HepG2 (cell line): ENCODE data around the gene VSIG2. TPM values are rescaled to one million over a fixed set of nuclear protein-coding genes. Genes with fewer than 3 reads are reported as not detected.

ENCODE experiments used
- ATAC-seq: fragments of 200-7000 bp; cut with Tn5 transposase; 3 replicates; pipeline ENCODE4 v1.9.1; 2020; ENCODE audit warnings: mild to moderate bottlenecking, moderate library complexity
- BruUV-seq: library from RNA; stranded (reverse); fragments of 400-500 nt; replicated peaks from 2 replicates; lab custom pipeline; 2021; lab: Mats Ljungman, UMichigan
- CTCF ChIA-PET: fragments of 300-600 bp; formaldehyde crosslinking; extraction: SDS; loops from one replicate; lab custom pipeline; 2021; ENCODE audit warnings: low total read pairs, inconsistent platforms, low intra/inter-chr PET ratio; lab: Yijun Ruan, JAX
- POLR2A ChIA-PET: fragments of 350-600 bp; sonication (Branson Sonifier 250); formaldehyde crosslinking; loops from one replicate; lab custom pipeline; 2020; ENCODE audit warnings: antibody characterized with exemption, inconsistent platforms; lab: Yijun Ruan, JAX
- DNase-seq: peaks from one replicate; pipeline ENCODE4 v3.0.0-alpha.2; 2015; ENCODE audit warnings: low spot score
- FAIRE-seq: peaks from 3 replicates; lab custom pipeline; 2011; peaks lifted over from hg19 to GRCh38; lab: Jason Lieb, UNC
- H2AFZ ChIP-seq: one replicate; pipeline ENCODE4 v1.6.1; 2011; ENCODE audit warnings: low read length, inconsistent platforms
- H3K27ac ChIP-seq: fragments of 300-600 bp; 3 replicates; pipeline ENCODE4 v1.8.0; 2011; ENCODE audit warnings: mixed run types, mild to moderate bottlenecking, mixed read lengths, low read length, inconsistent platforms; ENCODE audit not compliant: insufficient read depth; ENCODE audit errors: extremely low read length
- H3K27me3 ChIP-seq, 2 experiments: fragments of 200-600 bp in 1 of 2; 2 replicates in 1 of 2; 3 replicates in 1 of 2; pipeline versions ENCODE4 v1.6.0 to v1.8.0; 2011; ENCODE audit warnings: low read length in 2 of 2, mild to moderate bottlenecking in 2 of 2, moderate library complexity in 2 of 2, inconsistent platforms in 1 of 2; ENCODE audit not compliant: insufficient read depth in 2 of 2, control insufficient read depth in 1 of 2
- H3K36me3 ChIP-seq, 2 experiments: fragments of 200-600 bp in 1 of 2; replicated peaks in 1 of 2; 2 replicates in 1 of 2; 3 replicates in 1 of 2; pipeline versions ENCODE4 v1.5.1 to v1.8.0; 2011; ENCODE audit warnings: low read length in 2 of 2, inconsistent platforms in 1 of 2; ENCODE audit not compliant: insufficient read depth in 2 of 2, control insufficient read depth in 1 of 2
- H3K4me1 ChIP-seq: 2 replicates; pipeline ENCODE4 v1.5.1; 2012; ENCODE audit warnings: low read length, inconsistent platforms; ENCODE audit not compliant: insufficient read depth
- H3K4me2 ChIP-seq: 2 replicates; pipeline ENCODE4 v1.6.0; 2011; ENCODE audit warnings: low read depth, low read length, inconsistent platforms
- H3K4me3 ChIP-seq, 3 experiments: fragments of 200-600 bp in 1 of 3; sonication (generic), shearing (Covaris generic) in 1 of 3; replicated peaks in 1 of 3; 2 replicates each; pipeline ENCODE4 v1.5.1; 2011 to 2016; ENCODE audit warnings: low read length in 3 of 3, inconsistent platforms in 2 of 3, low read depth in 2 of 3, mild to moderate bottlenecking in 2 of 3, control low read depth in 1 of 3, mixed read lengths in 1 of 3; ENCODE audit not compliant: insufficient read depth in 1 of 3
- H3K79me2 ChIP-seq: one replicate; pipeline ENCODE4 v1.6.1; 2011; ENCODE audit warnings: low read length, inconsistent platforms; ENCODE audit not compliant: insufficient read depth
- H3K9ac ChIP-seq: 2 replicates; pipeline ENCODE4 v1.6.0; 2011; ENCODE audit warnings: mild to moderate bottlenecking, low read depth, low read length, inconsistent platforms; ENCODE audit not compliant: insufficient read depth
- H3K9me3 ChIP-seq: 2 replicates; pipeline ENCODE4 v1.5.1; 2012; ENCODE audit warnings: mild to moderate bottlenecking, low read length
- H4K20me1 ChIP-seq: 2 replicates; pipeline ENCODE4 v1.6.0; 2011; ENCODE audit warnings: inconsistent platforms, mild to moderate bottlenecking, low read length, moderate library complexity; ENCODE audit not compliant: insufficient read depth
- ESRRA ChIP-seq: sonication (generic); formaldehyde crosslinking; IDR thresholded peaks from 2 replicates; pipeline ENCODE4 v1.5.1; 2020; ENCODE audit warnings: mild to moderate bottlenecking, low read depth, missing genetic modification reagents
- RFXANK ChIP-seq: IDR thresholded peaks from 2 replicates; pipeline ENCODE4 v1.6.1; 2016
- SAP130 ChIP-seq: IDR thresholded peaks from 2 replicates; pipeline ENCODE4 v1.6.1; 2016; ENCODE audit warnings: low read depth
- ZFX ChIP-seq: sonication (generic); formaldehyde crosslinking; IDR thresholded peaks from 2 replicates; pipeline ENCODE4 v1.4.0; 2020; ENCODE audit warnings: mild to moderate bottlenecking, low read depth, missing genetic modification reagents, moderate library complexity
- ZNF652 ChIP-seq: IDR thresholded peaks from 2 replicates; pipeline ENCODE4 v1.6.1; 2016; ENCODE audit warnings: low read depth, borderline replicate concordance
- ZNF724P ChIP-seq: sonication (generic); formaldehyde crosslinking; IDR thresholded peaks from 2 replicates; pipeline ENCODE4 v1.8.0; 2022; ENCODE audit warnings: missing genetic modification reagents, borderline replicate concordance
- WGBS: methylation state at CpG from one replicate; pipeline ENCODE4 v1.1.6; 2017; ENCODE audit warnings: low lambda C conversion rate; 5-methylcytosine and 5-hydroxymethylcytosine counted together
- in situ Hi-C: cut with HindIII; loops from 2 replicates; pipeline ENCODE4 v1.10.0; 2017; ENCODE audit warnings: low pct_unique_long_range_greater_than_20kb; ENCODE audit not compliant: extremely low pct_ligation_motif_present
- intact Hi-C: fragments of 100-400 bp; cut with micrococcal nuclease; formaldehyde crosslinking; loops from one replicate; pipeline ENCODE4 v1.10.0; 2022; ENCODE audit not compliant: unreplicated experiment
- polyA plus RNA-seq, 8 experiments: library from polyadenylated mRNA; depleted of rRNA in 3 of 8; stranded (reverse) in 7 of 8; unstranded in 1 of 8; fragments of >200 nt; fragmentation: Illumina TruSeq in 4 of 8; extraction: Trizol in 4 of 8; gene quantifications; 2 replicates each; pipeline versions ENCODE4 v1.2.1 to v1.2.3, GENCODE V29; 2011 to 2016; ENCODE audit warnings: low read depth in 4 of 8, missing spikeins in 1 of 8, mixed read lengths in 1 of 8; ENCODE audit not compliant: insufficient read depth in 1 of 8
- total RNA-seq, 5 experiments: library from RNA; depleted of rRNA; stranded (reverse); fragments of >200 nt; fragmentation: Illumina TruSeq; extraction: Trizol; gene quantifications; 2 replicates each; pipeline ENCODE4 v1.2.3, GENCODE V29; 2016; ENCODE audit warnings: low read depth in 1 of 5

Gene VSIG2
- total and polyA plus RNA-seq, 2 of the 13 experiments (the other 11 are each of a cell fraction or from before 2014, with no cell fraction given): 0.80 to 2.7 TPM

DNA sequence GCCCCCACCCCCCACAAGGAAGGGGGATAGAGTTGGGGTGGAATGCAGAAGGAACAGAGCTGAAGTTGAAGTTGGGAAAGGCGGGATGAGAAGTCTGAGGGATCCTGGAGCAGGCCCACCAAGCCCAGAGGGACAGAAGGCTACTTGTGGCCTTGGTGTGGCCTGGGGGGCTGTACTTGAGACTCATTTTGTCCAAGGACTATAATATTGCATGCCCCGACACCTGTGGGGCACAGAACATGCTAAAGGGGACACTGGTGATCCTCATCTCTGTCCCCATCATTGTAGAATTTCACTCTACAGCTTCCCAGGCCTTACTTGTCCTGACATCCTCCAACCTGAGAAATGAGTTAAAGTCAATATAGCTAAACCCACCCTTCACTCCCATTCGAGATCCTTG lies 8.8 kb upstream of the VSIG2 start:
- ATAC-seq (no peak), DNase-seq (no peak), FAIRE-seq (no peak)
- 42% methylated on average over 3 of the region's 3 CpGs for WGBS
- Histone ChIP-seq H3K79me2 (no peaks in the 10 kb centered on the region), H3K9me3 (no peaks in the 10 kb centered on the region), H3K4me1 (peaks cover 55% of the 10 kb centered on the region), H3K9ac (no peak overlapping the region), H3K4me2 (peak overlapping the region; percentile 100), H4K20me1 (no peaks in the 10 kb centered on the region), H2AFZ (no peak overlapping the region), H3K36me3 (no peaks in the 10 kb centered on the region), H3K27me3 (peaks cover 0 to 24% of the 10 kb centered on the region in 2 experiments; a peak in 4 of 5 replicates), H3K27ac (no peak overlapping the region), H3K4me3 (peak overlapping the region in 2 of 3 experiments; percentile 38 to 69; a peak in 3 of 6 replicates)
- TF ChIP-seq ESRRA (no peak), RFXANK (no peak), ZFX (CRISPR knock-in tag) (0 out of 2 replicates have a peak, but pooled peaks have one; percentile 27)
- BruUV-seq: no TSS peak
- intact Hi-C loops (no loop called here), in situ Hi-C loops (loop anchor here (5.0 kb wide), 1 partner anchor 89 kb away; the partner anchor contains the start of genes SIAE and SPA17)
- CTCF ChIA-PET: interaction anchor here (2.9 kb wide), 1 partner anchor 92 kb away, joined by 19 read pairs; no protein-coding TSS in a partner anchor
- POLR2A ChIA-PET: interaction anchor here (3.5 kb wide), 1 partner anchor 14 kb away, joined by 16 read pairs; no protein-coding TSS in a partner anchor

DNA sequence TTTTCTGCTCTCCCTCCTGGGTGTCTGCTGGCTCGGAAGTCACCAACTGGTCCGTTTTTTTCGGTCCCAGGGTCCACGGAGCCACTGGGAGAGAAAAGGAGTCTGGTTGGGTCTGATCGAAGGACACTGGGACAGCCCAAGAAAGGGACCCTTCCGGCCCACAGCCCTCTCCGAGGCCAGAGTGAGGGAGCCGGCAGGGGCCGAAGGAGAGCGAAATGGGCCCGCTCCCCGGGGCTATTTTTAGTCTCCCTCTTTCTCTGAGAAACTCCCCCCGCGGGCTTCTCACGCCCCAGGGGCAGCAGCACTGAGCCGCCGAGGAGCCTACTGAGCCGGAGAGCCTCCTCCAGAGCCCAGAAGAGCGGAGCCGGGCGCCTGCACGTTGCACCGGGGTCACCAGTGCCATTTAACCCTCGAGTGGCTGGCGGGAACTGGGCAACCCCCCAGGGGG lies 8.2 kb upstream of the VSIG2 start:
- BruUV-seq: no TSS peak
- TF ChIP-seq ZNF652 (CRISPR knock-in tag) (peak; percentile 83), ZNF724P (no peak), SAP130 (CRISPR knock-in tag) (no peak)
- ChIA-PET CTCF (no interaction called here), POLR2A (interaction anchor here (2.5 to 3.5 kb wide), 2 partner anchors 13 to 14 kb away, joined by 16 to 48 read pairs; no protein-coding TSS in a partner anchor)
- no peak for FAIRE-seq
- 23% methylated on average over 11 of the region's 25 CpGs for WGBS
- peak overlapping the region; percentile 100 for H3K4me2 ChIP-seq
- in situ Hi-C loops (loop anchor here (5.0 kb wide), 1 partner anchor 88 kb away; the partner anchor contains the start of genes SIAE and SPA17), intact Hi-C loops (no loop called here)
- no peak overlapping the region for H2AFZ ChIP-seq
- no peaks in the 10 kb centered on the region for H3K9me3 ChIP-seq
- H3K4me1 ChIP-seq: peaks cover 50% of the 10 kb centered on the region
- peak overlapping the region; percentile 34 to 69 (median 38); a peak in 5 of 6 replicates for H3K4me3 ChIP-seq
- no peaks in the 10 kb centered on the region for H3K79me2 ChIP-seq
- ATAC-seq: no peak
- peaks cover 0 to 24% of the 10 kb centered on the region in 2 experiments; a peak in 4 of 5 replicates for H3K27me3 ChIP-seq
- no peak for DNase-seq
- no peak overlapping the region for H3K27ac ChIP-seq
- H4K20me1 ChIP-seq: no peaks in the 10 kb centered on the region
- no peaks in the 10 kb centered on the region for H3K36me3 ChIP-seq
- H3K9ac ChIP-seq: 0 out of 2 replicates have a peak overlapping the region, but pooled peaks have one; percentile 32
